Activated T-cell treated with anti-CD3 and anti-CD28 coated beads, Interleukin-2, amount 50 U/mL, for 48 hours (primary cell): ENCODE data around the gene ASPM.
"Not testable (repeated sequence)": the region's sequence is repeated elsewhere in the genome, so short reads cannot be mapped to it uniquely, and the experiment has no call there.

ENCODE experiments used
- DNase-seq, 2 experiments: peaks; one replicate each; pipeline ENCODE4 v3.0.0-alpha.2; 2020

The ASPM gene

GRCh38 chr1:197141575-197141974 is 4.9 kb downstream of the ASPM start:
- no peak for DNase-seq

GRCh38 chr1:197140121-197140520 is 6.3 kb downstream of the ASPM start:
- DNase-seq, result no peak

GRCh38 chr1:197139169-197139568 is 7.3 kb downstream of the ASPM start:
- no peak for DNase-seq

GRCh38 chr1:197137322-197137721 is 9.1 kb downstream of the ASPM start:
- no peak for DNase-seq

- DNase-seq, result no peak
These were observed 15.7 kb downstream of the ASPM start for GRCh38 chr1:197130677-197131304.

GRCh38 chr1:197129698-197130097 is 16.8 kb downstream of the ASPM start:
- DNase-seq, result no peak

- no peak for DNase-seq
These were observed 19.1 kb downstream of the ASPM start for GRCh38 chr1:197127246-197127912.

- DNase-seq, result no peak
These were observed 19.8 kb downstream of the ASPM start for GRCh38 chr1:197126691-197127090.

- no peak for DNase-seq
These were observed 22.1 kb downstream of the ASPM start for GRCh38 chr1:197124376-197124775.

GRCh38 chr1:197116156-197116555 is 30.3 kb downstream of the ASPM start:
- DNase-seq, result no peak

- no peak for DNase-seq
These were observed 39.6 kb downstream of the ASPM start for GRCh38 chr1:197106869-197107268.

- no peak for DNase-seq
These were observed 43.2 kb downstream of the ASPM start for GRCh38 chr1:197103300-197103699.

GRCh38 chr1:197101978-197102377 is 44.5 kb downstream of the ASPM start:
- DNase-seq, result no peak

- DNase-seq, result no peak
These were observed 45.8 kb downstream of the ASPM start for GRCh38 chr1:197100677-197101076.

- no peak for DNase-seq
These were observed 47.0 kb downstream of the ASPM start for GRCh38 chr1:197099444-197099843.

GRCh38 chr1:197096971-197097370 is 49.5 kb downstream of the ASPM start:
- DNase-seq, result not testable (repeated sequence)

- no peak for DNase-seq
These were observed 50.3 kb downstream of the ASPM start for GRCh38 chr1:197096137-197096536.

GRCh38 chr1:197093226-197093885 is 53.1 kb downstream of the ASPM start:
- no peak for DNase-seq

GRCh38 chr1:197092491-197093023 is 53.9 kb downstream of the ASPM start:
- DNase-seq, result no peak

GRCh38 chr1:197083474-197083873 is 63.0 kb downstream of the ASPM start:
- no peak for DNase-seq

- DNase-seq, result no peak
These were observed 65.2 kb downstream of the ASPM start for GRCh38 chr1:197081117-197081753.

- DNase-seq, result no peak
These were observed 66.1 kb downstream of the ASPM start for GRCh38 chr1:197080323-197080722.

GRCh38 chr1:197076585-197076984 is 69.9 kb downstream of the ASPM start:
- DNase-seq, result no peak

GRCh38 chr1:197073978-197074377 is 72.5 kb downstream of the ASPM start:
- DNase-seq, result no peak
